Vagina (tissue), 2 donors: ENCODE measurements around the gene STK39. TPM values are rescaled to one million over a fixed set of nuclear protein-coding genes. Genes with fewer than 3 reads are reported as not detected.

Experiments used
- DNase-seq, 2 donors: peaks; one replicate each; pipeline ENCODE4 v3.0.0-alpha.2; 2017; ENCODE audit errors: extremely low spot score in 2 of 2
- H3K27ac ChIP-seq: fragments of 200-600 bp; sonication (generic); one replicate; pipeline ENCODE4 v1.5.1; 2019
- H3K27me3 ChIP-seq: fragments of 200-600 bp; sonication (generic); one replicate; pipeline ENCODE4 v1.5.1; 2019
- H3K36me3 ChIP-seq, 2 donors: fragments of 200-600 bp; sonication (generic); one replicate each; pipeline ENCODE4 v1.5.1; 2017 to 2019
- H3K4me1 ChIP-seq: fragments of 200-600 bp; sonication (generic); one replicate; pipeline ENCODE4 v1.5.1; 2019
- H3K4me3 ChIP-seq, 2 donors: fragments of 200-600 bp; sonication (generic); 1 replicate in 1 of 2; 2 replicates in 1 of 2; pipeline ENCODE4 v1.5.1; 2016 to 2019
- H3K9me3 ChIP-seq: fragments of 200-600 bp; sonication (generic); one replicate; pipeline ENCODE4 v1.5.1; 2019
- POLR2A ChIP-seq, 2 donors: fragments of 450-650 bp; IDR thresholded peaks; one replicate each; pipeline ENCODE4 v1.6.1; 2017; ENCODE audit warnings: antibody characterized with exemption in 2 of 2, mild to moderate bottlenecking in 2 of 2, moderate library complexity in 2 of 2
- POLR2AphosphoS5 ChIP-seq, 2 donors: sonication (generic); formaldehyde crosslinking; IDR thresholded peaks; one replicate each; pipeline ENCODE4 v1.9.0; 2017; ENCODE audit warnings: antibody characterized with exemption in 2 of 2, mild to moderate bottlenecking in 2 of 2, low read depth in 1 of 2; ENCODE audit not compliant: insufficient read depth in 1 of 2
- intact Hi-C: fragments of 100-400 bp; cut with DNase I; formaldehyde crosslinking; loops from one replicate; pipeline ENCODE4 v1.15.1; 2023
- total RNA-seq: library from RNA; depleted of rRNA; stranded (reverse); fragments of >200 nt; gene quantifications from one replicate; pipeline ENCODE4 v1.2.3, GENCODE V29; 2016
- TF ChIP-seq, protein P1 (sequence below), 3 experiments: fragments of 450-650 bp in 2 of 3; fragments of 200-600 bp in 1 of 3; sonication (generic) in 1 of 3; IDR thresholded peaks; one replicate each; pipeline ENCODE4 v1.5.1; 2017 to 2019; ENCODE audit warnings: antibody characterized with exemption in 3 of 3, mild to moderate bottlenecking in 2 of 3, moderate library complexity in 2 of 3

The STK39 gene
- total RNA-seq, 1 donor from 2014 or later = 15.5 TPM

DNA sequence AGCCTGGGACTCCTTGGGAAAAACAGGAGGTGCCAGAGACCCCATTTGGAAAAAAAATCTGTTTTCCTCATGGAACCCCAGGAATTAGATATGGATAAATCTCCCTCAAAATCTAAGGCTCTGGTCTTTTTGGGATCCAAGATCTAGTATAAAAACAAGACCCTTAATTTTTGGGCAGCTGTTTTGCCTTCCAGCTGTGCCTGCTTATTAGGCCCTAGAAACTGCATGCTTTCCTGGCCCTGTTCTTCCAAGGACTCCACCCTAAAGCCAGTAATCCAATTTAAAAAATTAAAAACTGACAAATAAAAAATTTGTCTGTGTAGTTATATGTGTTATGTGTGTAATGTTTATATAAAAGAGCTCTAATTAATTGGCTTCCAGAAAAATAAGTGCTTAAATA, 274.6 kb downstream of the STK39 start:
- H3K4me3 ChIP-seq = no peak overlapping the region
- H3K4me1 ChIP-seq = no peaks in the 10 kb centered on the region
- H3K36me3 ChIP-seq = no peaks in the 10 kb centered on the region
- H3K27me3 ChIP-seq = no peaks in the 10 kb centered on the region
- no peak overlapping the region for H3K27ac ChIP-seq
- TF ChIP-seq POLR2AphosphoS5 (IDR thresholded peaks at IDR 0.05; ENCODE audit: insufficient read depth in 1 of 2, low read depth in 1 of 2) (no peak), POLR2A (IDR thresholded peaks at IDR 0.05) (no peak)
- TF ChIP-seq, protein P1, sequence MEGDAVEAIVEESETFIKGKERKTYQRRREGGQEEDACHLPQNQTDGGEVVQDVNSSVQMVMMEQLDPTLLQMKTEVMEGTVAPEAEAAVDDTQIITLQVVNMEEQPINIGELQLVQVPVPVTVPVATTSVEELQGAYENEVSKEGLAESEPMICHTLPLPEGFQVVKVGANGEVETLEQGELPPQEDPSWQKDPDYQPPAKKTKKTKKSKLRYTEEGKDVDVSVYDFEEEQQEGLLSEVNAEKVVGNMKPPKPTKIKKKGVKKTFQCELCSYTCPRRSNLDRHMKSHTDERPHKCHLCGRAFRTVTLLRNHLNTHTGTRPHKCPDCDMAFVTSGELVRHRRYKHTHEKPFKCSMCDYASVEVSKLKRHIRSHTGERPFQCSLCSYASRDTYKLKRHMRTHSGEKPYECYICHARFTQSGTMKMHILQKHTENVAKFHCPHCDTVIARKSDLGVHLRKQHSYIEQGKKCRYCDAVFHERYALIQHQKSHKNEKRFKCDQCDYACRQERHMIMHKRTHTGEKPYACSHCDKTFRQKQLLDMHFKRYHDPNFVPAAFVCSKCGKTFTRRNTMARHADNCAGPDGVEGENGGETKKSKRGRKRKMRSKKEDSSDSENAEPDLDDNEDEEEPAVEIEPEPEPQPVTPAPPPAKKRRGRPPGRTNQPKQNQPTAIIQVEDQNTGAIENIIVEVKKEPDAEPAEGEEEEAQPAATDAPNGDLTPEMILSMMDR (IDR thresholded peaks at IDR 0.05) = no peak
- no peak for DNase-seq
- no peaks in the 10 kb centered on the region for H3K9me3 ChIP-seq
- intact Hi-C loops = no loop called here

DNA sequence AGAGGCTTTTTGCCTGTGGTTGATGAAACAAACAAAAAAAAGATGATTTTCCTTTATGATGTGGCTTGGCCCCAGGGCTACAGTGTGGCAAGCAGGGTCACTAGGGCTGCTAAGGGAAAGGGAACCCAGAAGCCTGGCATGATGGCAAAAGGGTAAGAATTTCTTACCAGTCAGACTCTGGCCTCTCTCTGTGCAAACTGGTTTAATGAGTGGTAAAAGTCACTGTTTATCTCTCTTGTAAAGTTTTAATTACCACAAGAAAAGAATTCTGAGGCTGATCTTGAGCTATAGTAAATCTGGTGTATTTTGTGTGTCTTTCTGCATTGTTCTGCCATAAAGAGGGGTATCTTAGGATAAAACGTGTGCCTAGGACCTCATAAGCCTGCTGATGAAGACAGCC, 275.4 kb downstream of the STK39 start:
- DNase-seq = no peak
- Histone ChIP-seq H3K36me3 (no peaks in the 10 kb centered on the region), H3K27ac (no peak overlapping the region), H3K4me3 (no peak overlapping the region), H3K27me3 (no peaks in the 10 kb centered on the region), H3K4me1 (peaks cover 3% of the 10 kb centered on the region), H3K9me3 (no peaks in the 10 kb centered on the region)
- intact Hi-C loops = no loop called here
- TF ChIP-seq POLR2AphosphoS5 (IDR thresholded peaks at IDR 0.05; ENCODE audit: insufficient read depth in 1 of 2, low read depth in 1 of 2) = no peak
- TF ChIP-seq, protein P1 (IDR thresholded peaks at IDR 0.05) = no peak
- no peak for TF ChIP-seq POLR2A (IDR thresholded peaks at IDR 0.05)

DNA sequence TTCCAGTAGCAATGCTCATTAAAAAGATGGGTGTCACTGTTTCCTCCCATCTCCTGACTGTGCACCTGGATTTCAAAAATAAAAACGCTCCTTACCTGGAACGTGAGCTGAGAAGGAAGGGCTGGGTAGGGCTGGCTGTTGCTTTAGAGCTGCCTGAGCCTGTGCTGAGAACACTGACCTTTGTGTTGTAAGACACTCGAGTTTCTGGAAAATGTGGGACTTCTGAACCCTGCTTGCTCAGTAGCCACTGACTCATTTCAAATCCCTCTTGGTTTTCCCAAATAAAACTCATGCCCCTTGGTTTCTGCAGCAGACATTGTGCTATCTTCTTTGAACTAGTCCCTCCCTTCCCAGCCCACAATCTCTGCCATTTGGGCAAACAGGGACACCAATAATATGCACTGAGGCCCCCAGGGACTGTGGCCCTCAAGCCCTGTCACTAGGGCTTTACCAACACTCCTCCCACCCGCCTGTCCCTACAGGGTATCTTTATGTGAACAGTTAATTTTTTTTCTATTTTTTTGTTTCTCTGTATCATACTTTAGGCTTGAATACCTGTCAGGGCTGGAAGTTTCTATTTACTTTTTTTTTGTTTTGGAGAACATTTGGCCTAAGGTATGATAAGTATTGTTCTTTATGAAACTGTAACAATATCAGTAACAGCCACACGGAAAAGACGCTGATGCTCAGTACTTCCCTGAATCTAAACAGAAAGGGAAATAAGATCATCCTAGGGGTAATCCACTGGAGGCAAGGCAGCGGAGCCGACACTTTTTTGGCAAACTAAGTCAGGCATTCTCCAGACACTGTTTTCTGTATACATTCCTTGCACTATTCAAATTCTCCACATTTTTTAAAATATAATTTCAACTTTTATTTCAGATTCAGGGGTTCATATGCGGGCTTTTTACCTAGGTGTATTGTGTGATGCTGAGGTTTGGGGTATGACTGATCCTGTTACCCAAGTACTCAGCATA, 280.2 kb downstream of the STK39 start:
- no peak overlapping the region for H3K27ac ChIP-seq
- intact Hi-C loops = no loop called here
- peaks cover 0 to 8% of the 10 kb centered on the region in 2 donors for H3K36me3 ChIP-seq
- no peak for DNase-seq
- no peak for TF ChIP-seq POLR2AphosphoS5 (IDR thresholded peaks at IDR 0.05; ENCODE audit: insufficient read depth in 1 of 2, low read depth in 1 of 2)
- TF ChIP-seq, protein P1 (IDR thresholded peaks at IDR 0.05) = no peak
- H3K4me1 ChIP-seq = peaks cover 14% of the 10 kb centered on the region
- no peaks in the 10 kb centered on the region for H3K9me3 ChIP-seq
- H3K27me3 ChIP-seq = no peaks in the 10 kb centered on the region
- no peak overlapping the region for H3K4me3 ChIP-seq

DNA sequence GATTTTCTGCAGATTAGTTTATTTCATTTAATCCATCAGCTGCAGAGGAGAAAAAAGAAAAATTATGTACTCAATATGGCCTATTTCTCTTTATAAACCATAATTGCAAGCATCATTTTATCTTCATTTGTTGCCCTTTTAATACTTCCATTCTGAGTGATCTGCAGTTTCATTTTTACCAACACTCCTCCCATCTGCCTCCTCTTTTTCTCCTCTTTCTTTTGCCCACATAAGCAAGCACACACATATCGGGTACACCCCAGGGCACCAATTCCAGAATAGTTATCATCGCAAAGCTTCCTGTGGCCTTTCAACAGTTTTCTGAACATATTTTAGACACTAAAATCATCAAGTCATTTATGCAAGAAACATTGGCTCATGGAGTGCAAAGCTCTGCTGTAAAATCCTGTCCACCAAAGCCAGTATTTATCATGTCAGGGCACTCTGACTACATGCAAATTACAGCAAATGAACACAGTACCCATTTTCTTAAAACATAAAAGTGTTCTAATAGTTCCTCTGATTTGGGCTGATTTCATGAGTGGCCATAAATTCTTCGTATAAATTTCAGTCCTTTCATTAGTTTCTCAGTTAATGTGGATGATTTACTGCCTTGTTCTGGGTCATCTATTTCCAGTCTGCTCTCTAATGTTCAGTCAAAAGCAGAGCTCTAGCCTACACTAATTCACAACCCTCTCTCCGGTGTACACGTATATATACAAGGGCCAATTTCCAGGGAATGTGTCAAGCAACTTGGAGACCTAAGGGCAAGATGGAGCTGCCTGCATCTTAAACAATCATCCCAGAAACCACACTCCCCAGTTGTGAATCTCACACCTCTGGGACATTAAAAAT, 281.3 kb downstream of the STK39 start:
- no peaks in the 10 kb centered on the region for H3K27me3 ChIP-seq
- TF ChIP-seq, protein P1 (IDR thresholded peaks at IDR 0.05) = no peak
- peaks cover 14% of the 10 kb centered on the region for H3K4me1 ChIP-seq
- H3K4me3 ChIP-seq = no peak overlapping the region
- intact Hi-C loops = no loop called here
- no peaks in the 10 kb centered on the region for H3K9me3 ChIP-seq
- no peak for DNase-seq
- H3K27ac ChIP-seq = no peak overlapping the region
- H3K36me3 ChIP-seq = peaks cover 0 to 8% of the 10 kb centered on the region in 2 donors
